Activated CD8-positive, alpha-beta memory T cell treated with anti-CD3 and anti-CD28 coated beads for 36 hours (primary cell): ENCODE measurements around the gene VEZF1. TPM values are rescaled to one million over a fixed set of nuclear protein-coding genes. Genes with fewer than 3 reads are reported as not detected.

Experiments
- CTCF ChIA-PET: fragments of 350-600 bp; sonication (Branson Sonifier 250); formaldehyde crosslinking; loops from one replicate; lab custom pipeline; 2021; ENCODE audit warnings: antibody characterized with exemption; lab: Charles Lee
- POLR2A ChIA-PET: fragments of 350-600 bp; sonication (Branson Sonifier 250); formaldehyde crosslinking; loops from one replicate; lab custom pipeline; 2021; ENCODE audit warnings: antibody characterized with exemption; lab: Charles Lee
- total RNA-seq, 2 experiments: library from RNA; stranded (reverse); gene quantifications; one replicate each; pipeline ENCODE4 v1.2.3, GENCODE V29; 2021

The VEZF1 gene
- total RNA-seq, 2 experiments from 2014 or later: 21.7 to 23.3 TPM

- POLR2A ChIA-PET: interaction anchor here (0.9 kb wide), 1 partner anchor 12 kb away, joined by 5 read pairs; no protein-coding TSS in a partner anchor
These were observed 14.3 kb upstream of the VEZF1 start for GRCh38 chr17:58002154-58002948.

GRCh38 chr17:58001461-58002124 is 13.5 kb upstream of the VEZF1 start:
- POLR2A ChIA-PET: interaction anchor here (0.6 kb wide), 1 partner anchor 15 kb away, joined by 3 read pairs; no protein-coding TSS in a partner anchor
- CTCF ChIA-PET: interaction anchor here (1.6 kb wide), 1 partner anchor 9 kb away, joined by 5 read pairs; no protein-coding TSS in a partner anchor

More at GRCh38 chr17:58002154-58002948, 14.3 kb upstream of the VEZF1 start:
- CTCF ChIA-PET: interaction anchor here (1.6 kb wide), 1 partner anchor 10 kb away, joined by 5 read pairs; no protein-coding TSS in a partner anchor

- CTCF ChIA-PET: interaction anchor here (0.6 to 2.1 kb wide), 13 partner anchors 8 to 150 kb away, joined by 3 to 8 read pairs (median 3); partner anchors contain the start of genes MRPS23, SRSF1 and VEZF1
These were observed 11.5 kb upstream of the VEZF1 start for GRCh38 chr17:57999496-58000017.

GRCh38 chr17:57999010-57999495 is 11.0 kb upstream of the VEZF1 start:
- CTCF ChIA-PET: interaction anchor here (0.7 to 2.1 kb wide), 12 partner anchors 9 to 150 kb away, joined by 3 to 8 read pairs (median 3); partner anchors contain the start of genes MRPS23 and SRSF1
- POLR2A ChIA-PET: interaction anchor here (1.0 to 1.3 kb wide), 2 partner anchors 8 to 9 kb away, joined by 5 to 6 read pairs; partner anchors contain the start of gene SRSF1

More at GRCh38 chr17:57999496-58000017, 11.5 kb upstream of the VEZF1 start:
- POLR2A ChIA-PET: interaction anchor here (1.3 kb wide), 1 partner anchor 9 kb away, joined by 5 read pairs; no protein-coding TSS in a partner anchor

- CTCF ChIA-PET: interaction anchor here (1.0 to 1.7 kb wide), 3 partner anchors 42 to 148 kb away, joined by 3 to 5 read pairs (median 4); partner anchors contain the start of genes CUEDC1 and MRPS23
- POLR2A ChIA-PET: interaction anchor here (0.6 to 3.1 kb wide), 3 partner anchors 9 to 51 kb away, joined by 4 to 16 read pairs (median 4); partner anchors contain the start of gene SRSF1
These were observed 9.2 kb upstream of the VEZF1 start for GRCh38 chr17:57997085-57997809.

GRCh38 chr17:57995076-57995956 is 7.3 kb upstream of the VEZF1 start:
- ChIA-PET POLR2A (interaction anchor here (0.7 to 3.1 kb wide), 4 partner anchors 9 to 23 kb away, joined by 3 to 16 read pairs (median 8); no protein-coding TSS in a partner anchor), CTCF (interaction anchor here (0.6 to 1.6 kb wide), 3 partner anchors 9 to 49 kb away, joined by 3 read pairs; partner anchors contain the start of gene SRSF1)

- CTCF ChIA-PET: interaction anchor here (0.9 to 1.6 kb wide), 2 partner anchors 8 to 13 kb away, joined by 3 read pairs; partner anchors contain the start of gene SRSF1
- POLR2A ChIA-PET: no interaction called here
These were observed 6.4 kb upstream of the VEZF1 start for GRCh38 chr17:57994436-57994835.

- POLR2A ChIA-PET: interaction anchor here (0.6 to 0.9 kb wide), 3 partner anchors 12 to 101 kb away, joined by 4 to 7 read pairs (median 4); no protein-coding TSS in a partner anchor
- CTCF ChIA-PET: no interaction called here
These were observed 5.7 kb upstream of the VEZF1 start for GRCh38 chr17:57993471-57994365.

GRCh38 chr17:57991537-57991936 is 3.5 kb upstream of the VEZF1 start:
- ChIA-PET POLR2A (interaction anchor here (3.8 kb wide), 1 partner anchor 15 kb away, joined by 22 read pairs; the partner anchor contains the start of gene SRSF1), CTCF (no interaction called here)

GRCh38 chr17:57990037-57990436 is 2.0 kb upstream of the VEZF1 start:
- ChIA-PET POLR2A (interaction anchor here (1.0 to 3.8 kb wide), 4 partner anchors 10 to 34 kb away, joined by 3 to 22 read pairs (median 5); partner anchors contain the start of gene SRSF1), CTCF (interaction anchor here (0.8 to 1.6 kb wide), 3 partner anchors 9 to 98 kb away, joined by 3 to 7 read pairs (median 3); no protein-coding TSS in a partner anchor)

- ChIA-PET CTCF (interaction anchor here (0.8 to 1.6 kb wide), 3 partner anchors 11 to 96 kb away, joined by 3 to 7 read pairs (median 3); no protein-coding TSS in a partner anchor), POLR2A (interaction anchor here (0.6 to 3.8 kb wide), 7 partner anchors 18 to 731 kb away, joined by 3 to 22 read pairs (median 4); partner anchors contain the start of genes CUEDC1, MRPS23 and SRSF1)
These were observed 522 bp upstream of the VEZF1 start for GRCh38 chr17:57988301-57989250.

- ChIA-PET CTCF (interaction anchor here (1.0 to 1.3 kb wide), 4 partner anchors 8 to 129 kb away, joined by 3 to 5 read pairs (median 3); no protein-coding TSS in a partner anchor), POLR2A (interaction anchor here (0.7 to 1.0 kb wide), 4 partner anchors 8 to 21 kb away, joined by 3 to 5 read pairs (median 4); partner anchors contain the start of gene SRSF1)
These were observed 1.0 kb downstream of the VEZF1 start for GRCh38 chr17:57986841-57987580.

- ChIA-PET CTCF (interaction anchor here (1.3 to 1.6 kb wide), 2 partner anchors 9 to 13 kb away, joined by 3 to 4 read pairs; no protein-coding TSS in a partner anchor), POLR2A (interaction anchor here (1.0 kb wide), 1 partner anchor 10 kb away, joined by 4 read pairs; no protein-coding TSS in a partner anchor)
These were observed 2.4 kb downstream of the VEZF1 start for GRCh38 chr17:57985675-57985974.
